Heart left ventricle (tissue), 16 donors: ENCODE measurements around the gene BBS4. TPM values are rescaled to one million over a fixed set of nuclear protein-coding genes. Genes with fewer than 3 reads are reported as not detected.

Experiments
- ATAC-seq, 4 donors: fragments of 200-7000 bp; cut with Tn5 transposase; one replicate each; pipeline ENCODE4 v1.9.1; 2020 to 2022; ENCODE audit warnings: moderate library complexity in 4 of 4, mild to moderate bottlenecking in 3 of 4, moderate number of reproducible peaks in 1 of 4
- DNase-seq, 5 donors: peaks; one replicate each; pipeline ENCODE4 v3.0.0-alpha.2; 2020
- H3K27ac ChIP-seq, 12 donors: fragments of 200-600 bp; sonication (generic) in 4 of 12; one replicate each; pipeline versions ENCODE4 v1.5.0 to v1.8.0; 2016 to 2022; ENCODE audit warnings: mild to moderate bottlenecking in 2 of 12
- H3K27me3 ChIP-seq, 9 donors: fragments of 200-600 bp; sonication (generic) in 2 of 9; one replicate each; pipeline versions ENCODE4 v1.5.1 to v1.8.0; 2016 to 2022; ENCODE audit warnings: mild to moderate bottlenecking in 3 of 9
- H3K36me3 ChIP-seq, 9 donors: fragments of 200-600 bp; sonication (generic) in 2 of 9; one replicate each; pipeline versions ENCODE4 v1.5.0 to v1.8.0; 2018 to 2022; ENCODE audit warnings: mild to moderate bottlenecking in 2 of 9
- H3K4me1 ChIP-seq, 12 donors: fragments of 200-600 bp; sonication (generic) in 4 of 12; one replicate each; pipeline versions ENCODE4 v1.5.0 to v1.8.0; 2016 to 2022; ENCODE audit warnings: mild to moderate bottlenecking in 3 of 12
- H3K4me3 ChIP-seq, 12 donors: fragments of 200-600 bp; sonication (generic) in 4 of 12; one replicate each; pipeline versions ENCODE4 v1.5.0 to v1.8.0; 2017 to 2022; ENCODE audit warnings: mild to moderate bottlenecking in 9 of 12, moderate library complexity in 4 of 12
- H3K9me3 ChIP-seq, 12 donors: fragments of 200-600 bp; sonication (generic) in 4 of 12; one replicate each; pipeline versions ENCODE4 v1.5.0 to v1.8.0; 2016 to 2022; ENCODE audit warnings: mild to moderate bottlenecking in 1 of 12
- CTCF ChIP-seq, 12 donors: fragments of 200-600 bp; sonication (generic) in 4 of 12; IDR thresholded peaks; one replicate each; pipeline versions ENCODE4 v1.5.0 to v1.8.0; 2018 to 2022; ENCODE audit warnings: antibody characterized with exemption in 12 of 12, mild to moderate bottlenecking in 5 of 12
- POLR2A ChIP-seq, 2 donors: fragments of 450-650 bp; IDR thresholded peaks; one replicate each; pipeline ENCODE4 v1.6.1; 2017; ENCODE audit warnings: antibody characterized with exemption in 2 of 2, mild to moderate bottlenecking in 2 of 2, moderate library complexity in 2 of 2
- WGBS, 4 donors: extraction: QIAGEN DNeasy Blood & Tissue Kit in 2 of 4; methylation state at CpG; one replicate each; pipeline versions ENCODE4 v1.1.5 to v1.1.7; 2013 to 2018; 5-methylcytosine and 5-hydroxymethylcytosine counted together
- intact Hi-C, 10 donors: fragments of 100-400 bp; cut with DNase I; formaldehyde crosslinking; loops; one replicate each; pipeline versions ENCODE4 v1.11.1 to v1.14.2; 2022
- polyA plus RNA-seq, 2 donors: library from polyadenylated mRNA; stranded (reverse); fragments of 200-250 nt; gene quantifications; one replicate each; pipeline ENCODE4 v1.2.3, GENCODE V29; 2013
- total RNA-seq, 9 donors: library from RNA; depleted of rRNA in 2 of 9; stranded (reverse); fragments of >200 nt in 2 of 9; fragmentation: NEBNext Ultra II Directional in 3 of 9; extraction: Animal tissue kit (Norgen Biotek cat#: 25700) in 3 of 9; gene quantifications; one replicate each; pipeline versions ENCODE4 v1.1.0 to v1.2.4, GENCODE V29; 2016 to 2023
- donor health status: ischemic (EF 13 %, LVEDD 7.1; RV severe dilation, severe dysfunction).
- donor health status: healthy with polysubstance abuse.
- donor health status: DM: no; HTN: yes; CAD: no.
- donor health status: DM: no; HTN: no; CAD: no.
- donor health status: ischemic (EF 25% LVEDD 6.9; RV normal size, moderate dysfunction).
- donor health status: ischemic (EF 25% LVEDD 5.7; RV mildly dilated, moderate dysfunction).
- donor health status: healthy.
- donor health status: DM: yes; HTN: yes; CAD: no.
- donor health status: ischemic (EF 35%, LVEDD 5.7; RV mildly dilated, moderate dysfunction).
- donor health status: nonischemic (EF 11% LVEDD 7.7; RV severe dilation, severe dysfunction).
- donor health status: DM: yes; HTN: yes; CAD: no.
- donor health status: PGD.
- donor health status: ischemic (EF 29% LVEDD 5.4; RV normal size, mild dysfunction).
- donor health status: nonischemic (EF 23%, LVEDD 6.1; RV moderate dilation, normal function).

Gene BBS4
- total and polyA plus RNA-seq, 11 donors = 5.5 to 19.4 (median 12.7) TPM

GRCh38 chr15:72732086-72732485 lies 46.1 kb downstream of the BBS4 start:
- ATAC-seq (no peak), DNase-seq (no peak)
- Histone ChIP-seq H3K4me1 (no peaks in the 10 kb centered on the region), H3K36me3 (peaks cover 0 to 79% (median 46%) of the 10 kb centered on the region in 9 donors), H3K9me3 (no peaks in the 10 kb centered on the region), H3K4me3 (no peak overlapping the region), H3K27ac (no peak overlapping the region), H3K27me3 (no peaks in the 10 kb centered on the region)
- intact Hi-C loops = no loop called here
- no peak for TF ChIP-seq POLR2A (IDR thresholded peaks at IDR 0.05)
- peak in 1 of 12 donors; percentile 13 for TF ChIP-seq CTCF (IDR thresholded peaks at IDR 0.05)

- intact Hi-C loops = no loop called here
- Histone ChIP-seq H3K27ac (no peak overlapping the region), H3K36me3 (peaks cover 0 to 80% (median 50%) of the 10 kb centered on the region in 9 donors), H3K9me3 (no peaks in the 10 kb centered on the region), H3K4me3 (no peak overlapping the region), H3K4me1 (no peaks in the 10 kb centered on the region), H3K27me3 (no peaks in the 10 kb centered on the region)
- no peak for ATAC-seq
- DNase-seq = no peak
- TF ChIP-seq CTCF (IDR thresholded peaks at IDR 0.05) = no peak
- TF ChIP-seq POLR2A (IDR thresholded peaks at IDR 0.05) = no peak
- WGBS, 4 donors = 89 to 91% (median 90%) methylated on average over 4 of the region's 4 CpGs
Observed at GRCh38 chr15:72732516-72732915, 46.5 kb downstream of the BBS4 start.

- H3K4me3 ChIP-seq = no peak overlapping the region
- H3K9me3 ChIP-seq = no peaks in the 10 kb centered on the region
- 87 to 96% (median 93%) methylated on average over 2 of the region's 2 CpGs for WGBS, 4 donors
- no peak for ATAC-seq
- no peak for DNase-seq
- peaks cover 0 to 88% (median 62%) of the 10 kb centered on the region in 9 donors for H3K36me3 ChIP-seq
- intact Hi-C loops = no loop called here
- no peaks in the 10 kb centered on the region for H3K4me1 ChIP-seq
- no peak overlapping the region for H3K27ac ChIP-seq
- TF ChIP-seq CTCF (IDR thresholded peaks at IDR 0.05) (no peak), POLR2A (IDR thresholded peaks at IDR 0.05) (no peak)
- H3K27me3 ChIP-seq = no peaks in the 10 kb centered on the region
Observed at GRCh38 chr15:72733941-72734738, 48.1 kb downstream of the BBS4 start.

GRCh38 chr15:72735111-72735510 lies 49.1 kb downstream of the BBS4 start:
- WGBS, 4 donors = 94 to 100% (median 96%) methylated on average over 2 of the region's 2 CpGs
- no peak for DNase-seq
- H3K4me3 ChIP-seq = no peak overlapping the region
- ATAC-seq = no peak
- intact Hi-C loops = no loop called here
- no peaks in the 10 kb centered on the region for H3K27me3 ChIP-seq
- peaks cover 0 to 6% (median 0%) of the 10 kb centered on the region in 12 donors for H3K4me1 ChIP-seq
- no peak for TF ChIP-seq CTCF (IDR thresholded peaks at IDR 0.05)
- no peak for TF ChIP-seq POLR2A (IDR thresholded peaks at IDR 0.05)
- H3K36me3 ChIP-seq = peaks cover 0 to 97% (median 60%) of the 10 kb centered on the region in 9 donors
- H3K9me3 ChIP-seq = no peaks in the 10 kb centered on the region
- no peak overlapping the region for H3K27ac ChIP-seq
